HEK293 (cell line): Measurements from ENCODE around the gene CCDC73.

Experiments
- CTCF ChIA-PET: fragments of 350-600 bp; formaldehyde crosslinking; extraction: SDS; loops from one replicate; lab custom pipeline; 2021; ENCODE audit warnings: antibody characterized with exemption; lab: Yijun Ruan, JAX
- POLR2A ChIA-PET: fragments of 300-600 bp; formaldehyde crosslinking; extraction: SDS; loops from one replicate; lab custom pipeline; 2020; ENCODE audit warnings: antibody characterized with exemption, inconsistent platforms; lab: Yijun Ruan, JAX
- H3K27ac ChIP-seq: fragments of 200-500 bp; sonication (Bioruptor generic); 2 replicates; pipeline ENCODE4 v1.5.1; 2014; ENCODE audit warnings: low read depth, low read length, control low read depth, inconsistent platforms; ENCODE audit errors: extremely low read depth
- H3K36me3 ChIP-seq, 2 experiments: fragments of 200-500 bp in 1 of 2; sonication (Bioruptor generic) in 1 of 2; 1 replicate in 1 of 2; 2 replicates in 1 of 2; pipeline ENCODE4 v1.5.1; 2014 to 2017; ENCODE audit warnings: inconsistent platforms in 2 of 2, low read length in 2 of 2; ENCODE audit not compliant: control insufficient read depth in 2 of 2, insufficient read depth in 1 of 2
- H3K4me1 ChIP-seq: fragments of 200-500 bp; sonication (Bioruptor generic); 2 replicates; pipeline ENCODE4 v1.5.1; 2014; ENCODE audit warnings: mild to moderate bottlenecking, low read length, inconsistent platforms; ENCODE audit not compliant: control insufficient read depth, insufficient read depth
- H3K4me3 ChIP-seq: 2 replicates; pipeline ENCODE4 v1.5.1; 2011; ENCODE audit warnings: low read depth, mild to moderate bottlenecking, control low read depth, low read length, moderate library complexity
- H3K9me3 ChIP-seq: fragments of 200-500 bp; sonication (Bioruptor generic); 2 replicates; pipeline ENCODE4 v1.5.1; 2014; ENCODE audit warnings: low read depth, low read length, inconsistent platforms; ENCODE audit not compliant: control insufficient read depth, insufficient read depth
- AEBP2 ChIP-seq: fragments of 450-650 bp; formaldehyde crosslinking; IDR thresholded peaks from 2 replicates; pipeline ENCODE4 v1.5.1; 2016; ENCODE audit warnings: missing biosample characterization, missing genetic modification characterization, borderline replicate concordance
- EGR2 ChIP-seq: fragments of 450-650 bp; formaldehyde crosslinking; IDR thresholded peaks from 2 replicates; pipeline ENCODE4 v1.5.1; 2016; ENCODE audit warnings: low read depth, missing biosample characterization, missing genetic modification characterization
- HOXD13 ChIP-seq: sonication (generic); formaldehyde crosslinking; IDR thresholded peaks from 2 replicates; pipeline ENCODE4 v1.8.0; 2022; ENCODE audit warnings: missing genetic modification reagents, borderline replicate concordance
- PRDM6 ChIP-seq: fragments of 450-650 bp; formaldehyde crosslinking; IDR thresholded peaks from 2 replicates; pipeline ENCODE4 v1.5.1; 2017; ENCODE audit warnings: missing biosample characterization, missing genetic modification characterization
- SCRT1 ChIP-seq: fragments of 450-650 bp; formaldehyde crosslinking; IDR thresholded peaks from 2 replicates; pipeline ENCODE4 v1.5.1; 2016; ENCODE audit warnings: missing biosample characterization, missing genetic modification characterization, borderline replicate concordance
- SP3 ChIP-seq: fragments of 450-650 bp; formaldehyde crosslinking; IDR thresholded peaks from 2 replicates; pipeline ENCODE4 v1.5.1; 2016; ENCODE audit warnings: missing biosample characterization, missing genetic modification characterization
- TRIM28 ChIP-seq: IDR thresholded peaks from 2 replicates; pipeline ENCODE4 v1.6.1; 2011; ENCODE audit warnings: low read length, control low read depth, borderline replicate concordance
- ZBTB7A ChIP-seq: fragments of 450-650 bp; formaldehyde crosslinking; IDR thresholded peaks from 2 replicates; pipeline ENCODE4 v1.5.1; 2016; ENCODE audit warnings: low read depth, missing biosample characterization, missing genetic modification characterization
- ZEB2 ChIP-seq: fragments of 450-650 bp; formaldehyde crosslinking; IDR thresholded peaks from 2 replicates; pipeline ENCODE4 v1.5.1; 2016; ENCODE audit warnings: missing biosample characterization, missing genetic modification characterization
- ZFHX2 ChIP-seq: fragments of 450-650 bp; formaldehyde crosslinking; conservative IDR thresholded peaks from 2 replicates; pipeline ENCODE4 v1.5.1; 2016; ENCODE audit warnings: missing biosample characterization, missing genetic modification characterization
- ZNF175 ChIP-seq: fragments of 450-650 bp; formaldehyde crosslinking; IDR thresholded peaks from 2 replicates; pipeline ENCODE4 v1.5.1; 2016; ENCODE audit warnings: missing biosample characterization, missing genetic modification characterization
- ZNF239 ChIP-seq: fragments of 450-650 bp; formaldehyde crosslinking; IDR thresholded peaks from 2 replicates; pipeline ENCODE4 v1.5.1; 2016; ENCODE audit warnings: missing biosample characterization, missing genetic modification characterization
- ZNF350 ChIP-seq: fragments of 450-650 bp; formaldehyde crosslinking; IDR thresholded peaks from 2 replicates; pipeline ENCODE4 v1.5.0; 2017; ENCODE audit warnings: missing biosample characterization, mild to moderate bottlenecking, missing genetic modification characterization
- ZNF354C ChIP-seq: fragments of 450-650 bp; formaldehyde crosslinking; IDR thresholded peaks from 2 replicates; pipeline ENCODE4 v1.5.1; 2016; ENCODE audit warnings: missing biosample characterization, missing genetic modification characterization, low read depth, borderline replicate concordance
- ZNF510 ChIP-seq: fragments of 450-650 bp; formaldehyde crosslinking; IDR thresholded peaks from 2 replicates; pipeline ENCODE4 v1.5.1; 2018; ENCODE audit warnings: mild to moderate bottlenecking, missing genetic modification characterization, missing biosample characterization; ENCODE audit not compliant: insufficient replicate concordance
- ZNF692 ChIP-seq: fragments of 450-650 bp; formaldehyde crosslinking; IDR thresholded peaks from 2 replicates; pipeline ENCODE4 v1.5.1; 2016; ENCODE audit warnings: missing biosample characterization, missing genetic modification characterization
- ZNF76 ChIP-seq: fragments of 450-650 bp; formaldehyde crosslinking; IDR thresholded peaks from 2 replicates; pipeline ENCODE4; 2016; ENCODE audit warnings: low read depth, missing biosample characterization, missing genetic modification characterization, borderline replicate concordance
- ZNF785 ChIP-seq: fragments of 450-650 bp; formaldehyde crosslinking; IDR thresholded peaks from 2 replicates; pipeline ENCODE4 v1.5.1; 2016; ENCODE audit warnings: missing biosample characterization, missing genetic modification characterization
- ZXDB ChIP-seq: fragments of 450-650 bp; formaldehyde crosslinking; IDR thresholded peaks from 2 replicates; pipeline ENCODE4 v1.5.1; 2016; ENCODE audit warnings: missing biosample characterization, missing genetic modification characterization
- TF ChIP-seq, protein P1 (sequence below): fragments of 450-650 bp; formaldehyde crosslinking; IDR thresholded peaks from 2 replicates; pipeline ENCODE4 v1.5.1; 2016; ENCODE audit warnings: missing biosample characterization, missing genetic modification characterization, low read depth
- TF ChIP-seq, protein P2 (sequence below): fragments of 450-650 bp; formaldehyde crosslinking; optimal IDR thresholded peaks from 2 replicates; pipeline ENCODE3; 2016; ENCODE audit warnings: missing biosample characterization, mild to moderate bottlenecking, missing genetic modification characterization
- TF ChIP-seq, protein P3 (sequence below): fragments of 450-650 bp; formaldehyde crosslinking; IDR thresholded peaks from 2 replicates; pipeline ENCODE4 v1.5.1; 2016; ENCODE audit warnings: missing biosample characterization, missing genetic modification characterization

CCDC73 gene

GRCh38 chr11:32573228-32573627 is 221.2 kb downstream of the CCDC73 start:
- ChIA-PET CTCF (no interaction called here), POLR2A (no interaction called here)
- Histone ChIP-seq H3K4me1 (no peaks in the 10 kb centered on the region; the same call in 1 of the 2 replicates), H3K36me3 (no peaks in the 10 kb centered on the region), H3K9me3 (no peaks in the 10 kb centered on the region), H3K4me3 (no peak overlapping the region), H3K27ac (no peak overlapping the region)
- TF ChIP-seq TRIM28 (no peak), ZNF175 (no peak), SCRT1 (tag by site-specific recombination) (no peak)

- TF ChIP-seq ZNF354C (tag by site-specific recombination) (no peak), ZNF350 (tag by site-specific recombination) (no peak), TRIM28 (no peak), EGR2 (tag by site-specific recombination) (0 out of 2 replicates have a peak, but pooled peaks have one; percentile 18), AEBP2 (tag by site-specific recombination) (no peak), ZXDB (no peak), ZNF76 (tag by site-specific recombination) (no peak), ZFHX2 (tag by site-specific recombination) (peak; percentile 34; the same call in 1 of the 2 replicates), PRDM6 (tag by site-specific recombination) (no peak)
- TF ChIP-seq, protein P1, sequence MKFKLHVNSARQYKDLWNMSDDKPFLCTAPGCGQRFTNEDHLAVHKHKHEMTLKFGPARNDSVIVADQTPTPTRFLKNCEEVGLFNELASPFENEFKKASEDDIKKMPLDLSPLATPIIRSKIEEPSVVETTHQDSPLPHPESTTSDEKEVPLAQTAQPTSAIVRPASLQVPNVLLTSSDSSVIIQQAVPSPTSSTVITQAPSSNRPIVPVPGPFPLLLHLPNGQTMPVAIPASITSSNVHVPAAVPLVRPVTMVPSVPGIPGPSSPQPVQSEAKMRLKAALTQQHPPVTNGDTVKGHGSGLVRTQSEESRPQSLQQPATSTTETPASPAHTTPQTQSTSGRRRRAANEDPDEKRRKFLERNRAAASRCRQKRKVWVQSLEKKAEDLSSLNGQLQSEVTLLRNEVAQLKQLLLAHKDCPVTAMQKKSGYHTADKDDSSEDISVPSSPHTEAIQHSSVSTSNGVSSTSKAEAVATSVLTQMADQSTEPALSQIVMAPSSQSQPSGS (tag by site-specific recombination) = no peak
- TF ChIP-seq, protein P2, sequence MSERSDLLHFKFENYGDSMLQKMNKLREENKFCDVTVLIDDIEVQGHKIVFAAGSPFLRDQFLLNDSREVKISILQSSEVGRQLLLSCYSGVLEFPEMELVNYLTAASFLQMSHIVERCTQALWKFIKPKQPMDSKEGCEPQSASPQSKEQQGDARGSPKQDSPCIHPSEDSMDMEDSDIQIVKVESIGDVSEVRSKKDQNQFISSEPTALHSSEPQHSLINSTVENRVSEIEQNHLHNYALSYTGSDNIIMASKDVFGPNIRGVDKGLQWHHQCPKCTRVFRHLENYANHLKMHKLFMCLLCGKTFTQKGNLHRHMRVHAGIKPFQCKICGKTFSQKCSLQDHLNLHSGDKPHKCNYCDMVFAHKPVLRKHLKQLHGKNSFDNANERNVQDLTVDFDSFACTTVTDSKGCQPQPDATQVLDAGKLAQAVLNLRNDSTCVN (tag by site-specific recombination) = no peak
- TF ChIP-seq, all 188 proteins: peak for 2
- no peak overlapping the region for H3K4me3 ChIP-seq
- CTCF ChIA-PET = interaction anchor here (0.6 kb wide), 1 partner anchor 123 kb away, joined by 3 read pairs; no protein-coding TSS in a partner anchor
- no peak overlapping the region for H3K27ac ChIP-seq
- H3K4me1 ChIP-seq = no peaks in the 10 kb centered on the region; the same call in 1 of the 2 replicates
- POLR2A ChIA-PET = no interaction called here
- H3K9me3 ChIP-seq = no peaks in the 10 kb centered on the region
- H3K36me3 ChIP-seq = no peaks in the 10 kb centered on the region
These were observed 223.4 kb downstream of the CCDC73 start for GRCh38 chr11:32571039-32571438.

DNA sequence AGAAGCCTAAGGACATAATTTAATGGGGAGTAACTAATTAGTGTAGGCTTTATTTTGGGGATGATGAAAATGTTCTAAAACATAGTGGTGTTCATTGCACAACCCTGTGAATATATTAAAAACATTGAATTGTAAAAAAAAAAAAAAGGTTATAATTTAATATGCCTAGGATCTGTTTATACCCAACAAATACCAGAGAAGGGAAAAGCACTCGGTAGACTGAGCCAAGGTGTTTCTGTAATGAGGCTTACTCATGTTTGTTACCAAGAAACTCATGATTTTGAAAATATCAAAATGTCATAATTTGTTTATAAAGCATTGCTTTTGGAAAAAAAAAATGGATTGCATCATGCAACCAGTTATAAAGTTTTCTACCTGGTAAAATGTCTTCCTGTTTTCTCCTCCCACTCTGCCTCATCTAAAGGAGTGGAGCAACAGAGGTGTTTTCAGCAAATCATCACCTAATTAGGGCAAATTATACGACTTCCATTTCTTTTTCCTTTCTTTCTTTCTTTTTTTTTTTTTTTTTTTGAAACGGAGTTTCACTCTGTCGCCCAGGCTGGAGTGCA is 225.1 kb downstream of the CCDC73 start:
- ChIA-PET CTCF (no interaction called here), POLR2A (interaction anchor here (0.6 kb wide), 1 partner anchor 98 kb away, joined by 4 read pairs; no protein-coding TSS in a partner anchor)
- Histone ChIP-seq H3K4me3 (no peak overlapping the region), H3K27ac (no peak overlapping the region), H3K9me3 (no peaks in the 10 kb centered on the region), H3K4me1 (no peaks in the 10 kb centered on the region; the same call in 1 of the 2 replicates), H3K36me3 (no peaks in the 10 kb centered on the region)
- TF ChIP-seq ZNF785 (tag by site-specific recombination) = no peak
- no peak for TF ChIP-seq ZEB2
- no peak for TF ChIP-seq ZNF692 (tag by site-specific recombination)
- no peak for TF ChIP-seq SP3 (tag by site-specific recombination)
- TF ChIP-seq ZNF239 (tag by site-specific recombination) = no peak
- no peak for TF ChIP-seq ZBTB7A (tag by site-specific recombination)
- no peak for TF ChIP-seq HOXD13
- TF ChIP-seq, protein P3, sequence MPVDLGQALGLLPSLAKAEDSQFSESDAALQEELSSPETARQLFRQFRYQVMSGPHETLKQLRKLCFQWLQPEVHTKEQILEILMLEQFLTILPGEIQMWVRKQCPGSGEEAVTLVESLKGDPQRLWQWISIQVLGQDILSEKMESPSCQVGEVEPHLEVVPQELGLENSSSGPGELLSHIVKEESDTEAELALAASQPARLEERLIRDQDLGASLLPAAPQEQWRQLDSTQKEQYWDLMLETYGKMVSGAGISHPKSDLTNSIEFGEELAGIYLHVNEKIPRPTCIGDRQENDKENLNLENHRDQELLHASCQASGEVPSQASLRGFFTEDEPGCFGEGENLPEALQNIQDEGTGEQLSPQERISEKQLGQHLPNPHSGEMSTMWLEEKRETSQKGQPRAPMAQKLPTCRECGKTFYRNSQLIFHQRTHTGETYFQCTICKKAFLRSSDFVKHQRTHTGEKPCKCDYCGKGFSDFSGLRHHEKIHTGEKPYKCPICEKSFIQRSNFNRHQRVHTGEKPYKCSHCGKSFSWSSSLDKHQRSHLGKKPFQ (tag by site-specific recombination) = no peak
- no peak for TF ChIP-seq ZNF510 (tag by site-specific recombination)
